UCSD-AML1 (cell line): ENCODE results near the gene ITGB3.
A peak's percentile ranks its signal among the peaks of the same experiment; 100 is the strongest.

Experiments used
- DNase-seq: peaks from one replicate; lab custom pipeline; 2025; ENCODE audit not compliant: unreplicated experiment; lab: John Stamatoyannopoulos, UW

ITGB3 gene

GRCh38 chr17:47295874-47296255 is 42.2 kb downstream of the ITGB3 start:
- no peak for DNase-seq

- DNase-seq: no peak
Measured at GRCh38 chr17:47297661-47298400, 44.2 kb downstream of the ITGB3 start.

GRCh38 chr17:47298712-47299111 is 45.1 kb downstream of the ITGB3 start:
- DNase-seq: no peak

GRCh38 chr17:47299239-47299910 is 45.7 kb downstream of the ITGB3 start:
- DNase-seq: no peak

- no peak for DNase-seq
Measured at GRCh38 chr17:47300718-47301117, 47.1 kb downstream of the ITGB3 start.

GRCh38 chr17:47301161-47301560 is 47.5 kb downstream of the ITGB3 start:
- DNase-seq: no peak

GRCh38 chr17:47301831-47302230 is 48.2 kb downstream of the ITGB3 start:
- DNase-seq: no peak

GRCh38 chr17:47304186-47304585 is 50.6 kb downstream of the ITGB3 start:
- DNase-seq: no peak

- DNase-seq: no peak
Measured at GRCh38 chr17:47305302-47305923, 51.8 kb downstream of the ITGB3 start.

GRCh38 chr17:47310186-47310733 is 56.6 kb downstream of the ITGB3 start:
- DNase-seq: no peak

GRCh38 chr17:47311420-47311819 is 57.8 kb downstream of the ITGB3 start:
- no peak for DNase-seq

GRCh38 chr17:47315451-47316266 is 62.0 kb downstream of the ITGB3 start:
- no peak for DNase-seq

GRCh38 chr17:47316311-47316710 is 62.7 kb downstream of the ITGB3 start:
- no peak for DNase-seq

- DNase-seq: no peak
Measured at GRCh38 chr17:47317119-47317518, 63.5 kb downstream of the ITGB3 start.

- no peak for DNase-seq
Measured at GRCh38 chr17:47318197-47318918, 64.7 kb downstream of the ITGB3 start.

- no peak for DNase-seq
Measured at GRCh38 chr17:47320879-47321502, 67.4 kb downstream of the ITGB3 start.

GRCh38 chr17:47323382-47324223 is 70.0 kb downstream of the ITGB3 start, which contains the start of gene EFCAB13:
Gene EFCAB13 (plus strand): TSS chr17:47323955. CDS start chr17:47328354, 4,399 bp downstream.
- DNase-seq: peak; percentile 96

- DNase-seq: peak; percentile 83
Measured at GRCh38 chr17:47324224-47325020, 70.8 kb downstream of the ITGB3 start.
